ENCODE measurements around the gene TMEM31.

Gene TMEM31, protein sequence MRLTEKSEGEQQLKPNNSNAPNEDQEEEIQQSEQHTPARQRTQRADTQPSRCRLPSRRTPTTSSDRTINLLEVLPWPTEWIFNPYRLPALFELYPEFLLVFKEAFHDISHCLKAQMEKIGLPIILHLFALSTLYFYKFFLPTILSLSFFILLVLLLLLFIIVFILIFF

DNA sequence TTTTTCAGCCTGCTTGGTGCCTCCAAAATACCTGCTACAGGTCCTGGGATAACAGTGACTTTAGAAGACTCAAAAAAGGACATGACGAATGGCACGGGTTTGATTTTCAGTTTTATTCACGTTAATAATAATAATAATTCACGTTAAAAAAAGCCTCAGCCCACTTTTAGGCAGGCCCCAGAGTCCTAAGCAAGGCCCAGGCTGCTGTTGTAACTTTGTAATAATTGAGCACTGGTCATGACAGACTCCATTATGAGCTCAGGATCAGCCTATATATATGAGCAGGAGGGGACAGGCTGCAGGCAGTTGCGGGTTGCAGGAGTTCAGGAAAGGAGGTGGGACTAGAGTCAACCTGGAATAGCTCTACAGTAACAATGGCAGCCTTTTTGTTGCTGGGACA is at the start of gene TMEM31:
Gene TMEM31, plus strand, starts transcription at position 301 of the 400 bp plus-strand sequence. CDS start 1,350 bp downstream, outside the sequence.
- DNase-seq: no peak

DNA sequence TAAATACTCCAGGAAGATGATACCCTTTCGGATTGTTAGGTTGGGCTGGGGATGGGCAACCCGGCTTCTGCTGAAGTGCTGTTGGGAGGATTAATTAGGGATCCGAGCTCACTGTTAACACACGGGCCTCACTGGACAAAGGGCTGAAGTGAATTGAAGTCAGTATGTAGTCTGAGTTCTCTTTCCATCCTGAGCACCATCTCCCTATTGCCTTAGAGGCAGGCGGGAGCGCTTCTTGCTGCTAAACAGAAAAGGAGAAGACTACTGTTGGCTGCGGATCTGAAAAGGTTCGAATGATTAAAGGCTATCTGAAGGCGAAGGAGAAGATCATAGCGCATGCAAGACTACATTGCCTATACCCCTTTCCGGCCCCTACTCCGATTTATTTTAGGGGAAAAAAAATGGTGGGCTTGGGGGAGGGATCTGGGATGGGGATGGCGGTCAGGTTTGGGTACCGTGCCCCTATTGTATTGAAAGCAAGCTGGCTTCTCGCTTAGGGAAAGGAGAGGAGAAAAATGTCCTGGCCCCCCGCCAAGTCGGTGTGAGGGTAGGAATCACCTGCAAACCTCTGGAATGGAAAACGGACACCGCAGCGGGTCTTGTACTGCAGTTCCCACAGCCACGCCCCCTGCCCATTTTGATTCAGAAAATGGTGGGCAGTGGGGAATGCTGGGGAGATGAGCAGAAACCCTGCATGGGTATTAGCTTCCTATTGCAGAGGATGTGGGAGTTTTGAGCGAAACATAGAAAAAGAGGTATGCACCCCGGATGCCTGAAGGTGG is 46.5 kb upstream of the TMEM31 start:
- DNase-seq: no peak

DNA sequence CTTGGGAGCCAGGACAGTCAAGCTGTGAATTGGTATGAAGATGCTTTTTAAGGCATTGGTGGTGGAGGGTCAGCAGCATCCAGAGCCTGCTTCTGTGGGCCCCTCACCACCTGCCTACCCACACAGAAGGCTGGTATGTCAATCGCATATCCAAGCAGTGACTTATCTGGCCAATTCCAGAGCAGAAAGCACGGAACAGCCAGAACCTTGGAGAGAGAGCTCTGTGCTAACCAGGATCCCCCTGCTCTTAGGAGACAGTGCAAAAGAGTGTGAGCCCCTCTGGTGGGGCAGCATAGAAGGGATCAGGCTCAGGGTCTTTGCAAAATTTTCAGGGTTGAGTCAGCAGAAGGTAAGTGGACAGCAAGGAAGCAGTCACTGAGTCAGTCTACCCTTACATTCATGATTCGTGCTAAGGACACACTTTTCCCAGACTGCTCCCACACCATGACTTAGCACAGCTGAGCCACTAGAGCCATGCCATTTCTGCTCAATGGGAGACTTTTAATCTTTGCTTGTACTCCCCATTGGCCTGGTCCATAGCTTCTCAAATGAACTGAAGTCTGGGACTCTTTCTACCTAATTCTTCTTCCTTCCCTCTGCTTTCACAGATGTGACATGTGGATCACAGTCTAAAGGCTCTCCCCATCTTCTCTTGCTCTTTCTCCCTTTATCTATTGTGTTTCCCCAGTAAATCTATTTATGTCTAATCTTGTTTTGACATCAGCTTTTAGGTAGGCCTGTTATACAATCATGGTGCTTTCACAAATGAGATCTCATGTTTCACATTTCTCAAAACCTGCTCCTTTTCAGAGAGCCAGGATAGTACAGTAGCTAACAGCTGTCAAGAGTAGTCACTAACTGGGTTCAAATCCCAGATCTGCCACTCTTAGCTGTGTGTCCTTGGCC is 44.3 kb upstream of the TMEM31 start:
- no peak for DNase-seq

DNA sequence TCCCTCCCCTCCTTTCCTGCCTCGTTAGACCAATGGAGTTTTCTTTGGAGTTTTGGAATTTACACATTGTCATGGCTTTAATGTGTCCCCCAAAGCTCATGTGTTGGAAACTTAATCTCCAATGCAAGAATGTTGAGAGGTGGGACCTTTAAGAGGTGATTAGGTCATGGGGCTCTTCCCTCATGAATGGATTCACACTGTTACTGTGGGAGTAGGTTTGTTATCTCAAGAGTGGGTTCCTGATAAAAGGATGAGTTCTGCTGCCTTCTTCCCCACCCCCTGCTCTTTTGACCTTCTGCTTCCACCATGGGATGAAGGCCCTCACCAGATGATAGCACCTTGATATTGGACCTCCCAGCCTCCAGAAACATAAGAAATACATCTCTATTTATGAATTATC is 41.0 kb upstream of the TMEM31 start:
- DNase-seq: no peak

DNA sequence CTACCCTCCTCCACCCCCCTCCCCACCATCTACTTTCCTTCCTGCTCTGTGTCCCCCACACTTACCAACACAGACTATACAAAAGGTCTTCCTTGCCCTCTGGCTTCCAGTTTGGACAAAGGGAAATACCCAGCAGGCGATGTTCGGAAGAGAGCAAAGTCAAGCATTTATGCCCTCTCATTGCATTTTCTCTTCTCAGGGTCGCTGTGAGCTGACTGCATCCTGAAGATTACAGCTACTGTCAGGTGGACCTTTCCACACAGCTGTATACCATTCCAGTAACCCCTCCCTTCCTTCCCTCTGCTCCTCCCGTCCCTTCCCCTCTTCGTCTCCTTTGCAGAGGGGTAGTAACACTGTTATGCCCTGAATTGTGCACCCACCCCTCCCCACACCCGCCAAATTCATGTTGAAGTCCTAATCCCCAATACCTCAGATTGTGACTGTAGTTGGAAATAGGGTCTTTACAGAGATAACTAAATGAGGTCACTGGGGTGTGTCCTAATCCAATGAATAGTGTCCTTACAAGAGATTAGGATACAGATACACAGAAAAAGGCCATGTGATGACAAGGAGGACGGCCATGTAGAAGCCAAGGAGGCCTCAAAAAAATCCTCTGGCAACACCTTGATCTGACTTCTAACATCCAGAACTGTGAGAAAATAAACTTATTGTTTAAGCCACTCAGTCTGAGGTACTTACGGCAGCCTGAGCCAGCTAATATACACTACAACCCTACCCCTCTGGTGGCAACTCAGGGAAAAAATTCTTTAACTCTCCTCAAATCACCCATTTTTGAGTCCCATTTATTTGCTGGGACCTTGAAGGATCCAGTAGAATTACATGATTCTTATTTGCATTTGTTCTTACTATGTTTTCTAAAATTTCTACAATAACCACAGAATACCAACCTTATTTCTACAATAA is 35.9 kb upstream of the TMEM31 start:
- DNase-seq: no peak

DNA sequence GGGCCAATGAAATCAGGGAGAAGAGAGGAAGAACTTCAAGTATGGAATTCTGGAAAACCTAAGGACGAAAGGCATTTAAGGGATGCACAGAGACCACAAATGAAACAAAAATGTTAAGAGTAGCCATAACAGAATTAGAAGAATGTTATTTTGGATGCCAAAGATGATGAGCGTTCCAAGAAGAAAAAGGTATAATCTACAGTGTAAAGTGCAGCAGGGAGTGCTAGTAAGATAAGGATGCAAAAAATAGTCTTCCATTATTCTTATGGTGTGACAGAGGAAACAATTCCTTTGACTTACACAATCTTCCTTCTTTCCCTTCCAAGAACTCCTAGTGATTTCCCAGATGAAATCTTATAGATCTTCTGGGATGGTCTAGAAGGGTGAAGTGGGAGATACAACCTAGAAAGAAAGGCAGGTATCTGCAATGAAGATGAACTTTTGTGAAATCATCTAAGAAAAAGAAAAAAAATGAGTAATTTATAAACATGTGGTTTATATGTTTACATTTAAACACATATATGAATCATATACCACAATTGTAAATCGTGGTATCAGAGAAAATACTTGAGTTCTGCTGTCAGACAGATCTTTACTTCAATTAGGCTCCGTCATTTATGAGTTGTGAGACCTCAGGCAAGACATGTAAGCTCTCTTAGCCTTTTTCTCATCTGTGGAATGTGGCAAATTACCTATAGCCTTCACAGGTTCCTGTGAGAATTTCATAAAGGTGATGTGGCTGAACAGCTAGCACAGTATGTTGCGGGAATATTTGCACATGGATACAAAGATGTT is 32.3 kb upstream of the TMEM31 start:
- no peak for DNase-seq

DNA sequence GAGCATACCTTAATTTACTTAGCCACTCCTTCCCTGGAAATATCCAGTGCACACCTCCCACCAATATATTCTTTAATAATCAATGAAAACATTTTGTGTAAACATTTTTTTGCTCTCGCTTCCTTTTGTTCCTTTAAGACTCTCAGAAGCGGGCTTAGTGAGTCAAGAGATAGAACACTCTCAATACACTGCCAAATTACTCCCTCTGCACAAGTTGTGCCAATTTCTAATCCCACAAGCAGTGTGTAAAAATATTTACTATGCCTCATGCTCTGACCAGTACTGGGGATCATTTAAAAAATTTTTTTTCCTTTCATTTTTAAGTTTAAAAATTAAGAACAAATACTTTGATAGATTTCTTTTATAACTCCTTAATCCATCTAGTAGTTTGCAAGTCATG is 29.3 kb upstream of the TMEM31 start:
- no peak for DNase-seq

DNA sequence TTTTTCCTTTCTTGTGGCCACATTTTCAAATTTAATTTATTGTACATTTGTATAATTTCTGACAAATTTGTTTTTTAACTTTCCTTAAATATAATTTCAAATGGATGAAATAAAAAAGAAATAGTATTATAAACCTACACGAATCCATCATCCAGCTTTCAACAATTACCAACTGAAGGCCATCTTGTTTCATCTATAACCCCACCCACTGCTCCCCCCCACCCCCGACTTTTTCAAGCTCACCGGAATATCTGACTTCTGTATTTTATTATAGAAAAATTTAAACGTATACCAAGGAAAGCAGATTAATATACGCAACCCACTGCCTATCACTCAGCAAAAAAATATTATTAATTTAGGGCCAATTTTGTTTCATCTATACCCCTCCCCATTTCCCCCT is 25.3 kb upstream of the TMEM31 start:
- no peak for DNase-seq

DNA sequence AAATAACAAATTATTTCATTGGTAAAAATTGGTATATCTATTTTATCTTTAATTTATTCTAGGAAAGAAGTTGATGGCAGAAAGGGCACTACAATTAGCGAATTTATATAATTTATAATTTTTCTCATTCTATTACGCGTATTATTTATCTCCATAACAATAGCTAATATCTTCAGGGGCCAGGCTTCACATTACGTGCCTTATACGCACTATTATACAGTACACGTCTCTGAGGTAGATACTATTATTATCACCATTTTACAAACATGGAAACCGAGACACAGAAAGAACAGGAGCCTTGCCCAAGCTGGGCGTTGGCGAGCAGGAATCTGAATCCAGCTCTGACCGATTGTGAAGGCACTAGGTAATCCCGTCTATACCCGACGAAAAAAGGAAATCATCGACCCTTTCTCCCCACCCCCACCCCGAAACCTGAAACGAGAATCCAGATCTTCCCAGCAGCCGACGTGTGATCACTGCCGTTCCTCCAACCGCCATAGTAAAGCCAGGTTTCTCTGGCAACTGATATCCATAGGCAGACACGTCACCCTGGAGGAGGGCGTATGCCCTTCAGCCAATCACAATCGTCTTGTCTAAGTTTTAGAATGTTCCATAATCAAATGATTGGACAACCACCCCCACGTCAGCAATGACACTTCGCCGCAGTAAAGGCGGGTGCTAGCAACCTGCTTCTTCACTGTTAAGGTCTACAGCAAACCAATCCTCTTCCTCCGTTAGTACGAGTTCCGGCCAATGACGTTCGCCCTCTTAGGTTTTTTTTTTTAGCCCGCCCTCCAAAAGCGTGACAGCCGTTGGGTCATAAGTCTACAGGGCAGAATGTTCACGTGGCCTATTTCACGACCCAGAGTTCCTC is 24.3 kb upstream of the TMEM31 start, which contains the start of gene MORF4L2:
Gene MORF4L2, minus strand, starts transcription at position 501 of the 874 bp plus-strand sequence. CDS start 9,672 bp downstream, outside the sequence.
- peak; percentile 94 for DNase-seq

DNA sequence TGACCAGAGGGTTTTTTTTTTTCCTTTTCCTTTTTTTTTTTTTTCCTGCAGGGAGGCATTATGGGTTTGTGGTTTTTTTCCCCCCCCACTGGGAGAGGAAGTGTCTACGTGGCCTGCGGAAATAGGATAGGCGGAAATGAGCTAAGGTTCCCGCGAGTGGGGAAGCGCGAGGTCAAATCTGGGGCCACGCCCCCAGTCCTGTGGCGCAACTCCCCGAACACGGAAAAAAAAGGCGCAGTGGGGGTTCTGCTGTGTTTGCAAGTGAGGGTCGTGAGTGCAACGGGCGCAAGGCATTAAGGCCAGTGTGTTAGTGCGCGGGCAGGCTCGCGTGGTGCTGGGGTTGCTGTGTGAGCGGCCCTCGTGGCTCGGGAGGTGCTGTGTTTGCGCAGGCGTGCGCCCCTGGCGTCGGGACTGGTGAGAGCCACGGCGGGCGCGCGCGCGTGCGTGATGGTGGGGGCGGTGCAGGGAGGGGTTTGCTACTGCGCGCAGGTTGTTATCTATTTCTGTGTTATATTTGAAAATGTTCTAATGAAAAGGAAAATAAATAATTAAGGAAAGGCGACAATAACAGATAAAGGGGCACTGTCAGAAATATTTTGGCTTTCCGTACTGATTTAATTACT is 23.5 kb upstream of the TMEM31 start:
- DNase-seq: peak; percentile 89

DNA sequence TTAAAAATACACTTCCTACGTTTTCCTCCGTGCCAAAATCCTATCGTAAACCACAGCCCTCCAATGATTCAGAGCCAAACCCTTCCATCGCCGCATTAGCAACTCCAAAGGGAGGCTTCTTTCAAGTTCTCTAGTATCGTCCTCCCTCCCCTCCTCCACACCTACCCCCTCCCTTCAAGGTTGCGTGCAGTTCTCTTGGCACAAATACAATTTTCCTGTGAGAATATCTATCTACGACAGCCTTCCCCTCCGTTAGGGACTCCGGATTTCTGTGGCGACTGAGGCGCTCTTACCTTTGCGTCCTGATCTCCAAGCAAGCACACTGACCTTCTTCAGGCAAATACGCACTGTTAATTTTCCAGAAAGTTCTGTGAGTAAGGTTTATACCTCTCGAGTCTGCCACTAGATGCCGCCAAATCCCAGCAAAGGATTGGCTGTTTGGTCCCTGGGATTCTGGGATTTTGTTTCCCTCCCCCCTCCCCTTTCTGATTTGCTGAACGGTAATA is 23.0 kb upstream of the TMEM31 start:
- peak; percentile 69 for DNase-seq

DNA sequence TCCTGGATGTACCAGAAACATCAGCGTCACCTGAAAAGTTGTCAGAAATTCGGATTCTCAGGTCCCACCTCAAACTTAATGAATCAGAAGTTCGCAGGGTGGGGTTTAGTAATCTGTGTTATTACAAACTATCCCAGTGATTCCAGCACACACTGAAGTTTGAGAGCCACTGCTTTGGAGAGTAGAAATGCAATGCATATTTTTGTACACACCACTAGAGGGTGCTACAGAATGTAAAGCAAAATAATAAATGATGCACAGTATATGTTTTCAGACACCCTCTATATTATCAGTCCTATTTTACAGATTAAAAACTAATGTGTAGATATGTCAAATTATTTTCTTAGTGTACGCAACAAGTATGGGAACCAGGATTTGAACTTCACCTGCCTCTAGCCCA is 21.8 kb upstream of the TMEM31 start:
- DNase-seq: peak; percentile 43

DNA sequence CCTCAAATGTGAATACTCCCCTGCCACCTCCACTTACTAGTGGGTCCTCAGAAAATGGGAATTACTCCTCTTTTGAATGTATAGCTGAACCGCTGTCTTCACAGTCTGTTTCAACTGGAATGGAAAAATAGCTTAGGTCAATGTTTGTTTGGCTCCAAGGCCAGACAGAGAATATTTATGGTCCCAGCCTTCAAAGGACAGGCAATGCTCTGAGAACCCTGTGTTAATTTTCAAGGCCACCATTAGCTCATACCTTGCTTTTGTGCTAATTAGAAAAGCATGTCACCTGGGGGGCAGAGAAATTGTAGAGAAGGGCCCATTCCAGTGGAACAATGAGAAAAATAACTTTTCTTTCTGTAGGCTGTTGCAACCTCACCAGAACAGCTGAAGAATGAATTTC is 19.6 kb upstream of the TMEM31 start:
- DNase-seq: no peak

DNA sequence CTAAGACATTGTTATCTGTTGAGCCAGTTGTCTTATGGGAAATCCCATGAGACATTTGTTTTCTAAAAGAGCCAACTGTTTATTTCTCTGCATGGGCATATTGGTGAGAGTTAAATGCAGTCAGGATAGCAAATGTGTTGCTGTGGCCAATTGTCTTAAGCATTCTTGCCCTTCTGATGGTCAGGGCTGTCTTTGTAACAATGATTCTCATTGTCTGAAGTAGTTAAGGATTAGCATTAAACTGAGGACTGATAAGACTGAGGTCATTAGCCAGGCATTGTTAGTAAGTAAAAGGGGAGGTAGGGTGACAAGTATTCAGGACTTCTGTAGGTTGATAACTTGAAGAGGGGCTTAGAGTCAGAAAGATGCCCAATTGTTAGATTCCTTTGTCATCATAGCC is 13.0 kb upstream of the TMEM31 start:
- no peak for DNase-seq

DNA sequence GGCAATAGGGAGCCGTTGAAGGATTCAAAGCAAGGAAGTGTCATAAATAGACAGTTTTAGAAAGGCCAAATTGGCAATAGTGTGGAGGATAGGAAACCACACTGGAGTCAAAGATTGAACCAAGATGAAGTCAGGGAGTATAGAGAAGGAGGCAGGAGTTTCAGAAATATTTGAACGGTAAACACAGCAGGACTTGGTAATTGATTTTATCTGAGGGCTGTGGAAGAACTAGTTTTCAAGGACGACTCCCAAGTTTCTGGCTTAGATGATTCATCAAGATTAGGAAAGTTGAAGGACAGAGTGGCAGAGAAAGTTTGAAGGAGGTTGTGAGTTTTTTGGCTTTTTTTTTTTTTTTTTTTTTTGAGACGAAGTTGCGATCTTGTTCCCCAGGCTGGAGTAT is 11.5 kb upstream of the TMEM31 start:
- DNase-seq: no peak

DNA sequence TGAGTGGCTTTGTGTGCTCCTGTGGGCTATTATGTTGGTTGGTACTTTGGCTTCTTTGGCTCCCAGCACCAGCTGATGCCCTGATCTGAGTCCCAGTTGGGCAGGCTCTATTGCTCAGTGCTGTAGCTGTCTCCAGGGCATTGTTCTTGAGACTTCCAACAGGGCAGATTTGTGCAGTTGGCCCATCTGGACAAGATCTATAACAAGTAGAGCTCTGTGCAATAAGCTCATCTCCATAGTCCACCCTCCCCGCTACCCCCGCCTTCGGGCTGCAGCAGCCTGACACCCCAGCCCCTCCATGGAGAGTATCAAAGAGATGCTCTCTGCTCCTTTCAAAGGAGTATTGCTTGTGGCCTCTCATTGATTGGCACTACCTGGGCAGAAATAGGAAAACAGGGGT is 5.8 kb upstream of the TMEM31 start:
- DNase-seq: no peak

DNA sequence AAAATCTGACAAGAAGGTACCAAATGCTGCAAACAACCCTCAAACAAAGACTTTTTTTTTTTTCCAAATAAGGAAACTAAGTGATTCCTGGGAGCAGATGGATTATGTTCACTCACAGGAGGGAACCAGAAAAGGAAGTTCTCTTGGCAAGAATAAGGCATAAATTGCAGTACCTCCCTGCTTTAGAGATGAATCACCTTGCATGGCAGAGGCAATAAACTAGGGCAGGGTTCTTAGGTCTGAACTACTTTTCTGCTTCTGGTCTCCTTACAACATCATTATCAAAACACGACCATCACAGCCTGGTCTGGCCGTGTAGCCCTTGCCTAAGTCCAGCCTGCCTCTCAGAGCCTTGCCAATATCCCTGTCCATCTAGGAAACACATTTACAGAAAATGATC is 6.3 kb downstream of the TMEM31 start:
- DNase-seq: no peak

DNA sequence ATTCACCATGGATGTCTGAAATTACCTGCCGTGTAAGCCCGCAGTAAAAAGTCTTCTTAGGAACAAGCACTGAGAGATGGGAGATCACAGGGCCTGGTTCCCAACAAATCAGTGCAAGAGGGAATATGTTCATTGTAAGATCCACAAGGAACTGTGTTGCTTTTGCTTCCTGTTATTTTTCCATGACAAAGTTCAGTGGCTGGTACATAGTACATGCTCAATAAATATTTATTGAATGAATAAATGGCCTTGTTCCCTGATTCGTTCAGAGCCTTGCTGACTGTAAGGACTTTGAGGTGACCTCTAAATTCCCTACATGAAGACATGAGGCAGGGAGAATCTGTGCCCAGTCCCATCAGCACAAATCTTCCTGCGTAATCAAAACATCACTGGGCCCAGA is 7.4 kb downstream of the TMEM31 start:
- DNase-seq: no peak

DNA sequence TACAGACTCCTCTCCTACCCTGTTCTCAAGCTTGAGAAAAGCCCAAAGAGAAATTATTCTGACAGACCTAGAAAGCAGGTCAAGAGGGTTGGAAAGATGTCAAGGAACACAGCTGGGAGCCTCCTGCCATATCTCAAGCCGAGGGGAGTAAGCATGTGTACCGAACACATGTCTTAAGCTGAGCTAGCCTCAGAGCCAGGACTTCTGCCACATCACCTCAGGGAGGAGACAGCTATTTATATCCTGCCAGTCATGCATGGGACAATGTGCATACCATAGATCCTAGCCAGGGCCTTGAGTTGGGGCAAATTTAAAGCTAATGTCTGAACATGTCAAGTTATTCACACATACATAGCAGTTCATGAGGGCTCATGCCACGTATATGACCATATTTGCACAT is 11.8 kb downstream of the TMEM31 start:
- DNase-seq: no peak

DNA sequence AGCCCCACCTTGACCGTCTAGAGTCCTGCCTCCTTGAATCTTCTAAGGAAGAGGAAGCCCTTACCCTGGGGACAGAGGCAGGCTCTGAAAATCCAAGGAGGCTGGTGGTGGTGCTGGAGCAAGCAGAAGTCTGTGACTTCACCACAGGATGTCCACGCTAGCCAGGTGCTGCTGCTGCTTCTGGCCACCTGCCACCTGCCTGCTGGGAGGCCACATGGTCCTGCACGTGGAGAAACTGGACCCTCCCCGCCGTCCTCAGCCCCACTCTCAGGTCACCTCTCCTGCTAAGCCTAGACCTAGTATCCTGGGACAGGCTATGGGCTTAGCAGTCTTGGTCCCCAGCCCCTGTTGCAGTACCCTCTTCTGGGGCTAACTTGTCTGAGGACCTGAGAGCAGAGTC is 15.8 kb downstream of the TMEM31 start:
- no peak for DNase-seq

Measured in CD4-positive, alpha-beta T cell treated with Interleukin-10 for 1 hour (primary cell).